Panc1 (cell line): ENCODE measurements around the gene SENP1. TPM values are rescaled to one million over a fixed set of nuclear protein-coding genes. Genes with fewer than 3 reads are reported as not detected.

Source experiments
- ATAC-seq: fragments of 200-7000 bp; cut with Tn5 transposase; 2 replicates; pipeline ENCODE4 v1.9.1; 2020; ENCODE audit warnings: mild to moderate bottlenecking, moderate library complexity
- BruUV-seq: library from RNA; stranded (reverse); fragments of 400-500 nt; replicated peaks from 2 replicates; lab custom pipeline; 2021; lab: Mats Ljungman, UMichigan
- CTCF ChIA-PET: fragments of 300-600 bp; sonication (Branson Sonifier 250); formaldehyde crosslinking; loops from one replicate; lab custom pipeline; 2022; ENCODE audit warnings: antibody characterized with exemption; lab: Charles Lee
- POLR2A ChIA-PET: fragments of 300-600 bp; sonication (Branson Sonifier 250); formaldehyde crosslinking; loops from one replicate; lab custom pipeline; 2022; ENCODE audit warnings: antibody characterized with exemption; lab: Charles Lee
- DNase-seq: peaks from one replicate; pipeline ENCODE4 v3.0.0-alpha.2; 2010; ENCODE audit warnings: low read depth, low spot score
- H3K27ac ChIP-seq: 2 replicates; pipeline ENCODE4 v1.5.1; 2011; ENCODE audit warnings: mild to moderate bottlenecking, low read length, inconsistent platforms
- H3K27me3 ChIP-seq: fragments of 200-500 bp; sonication (Bioruptor generic); 2 replicates; pipeline ENCODE4 v1.6.0; 2014; ENCODE audit warnings: low read length, inconsistent platforms; ENCODE audit not compliant: control insufficient read depth, insufficient read depth
- H3K36me3 ChIP-seq: fragments of 200-500 bp; sonication (Bioruptor generic); 2 replicates; pipeline ENCODE4 v1.5.1; 2014; ENCODE audit warnings: inconsistent platforms, mild to moderate bottlenecking, low read length, moderate library complexity; ENCODE audit not compliant: control insufficient read depth, insufficient read depth
- H3K4me1 ChIP-seq: 2 replicates; pipeline ENCODE4 v1.5.1; 2011; ENCODE audit warnings: inconsistent platforms, mild to moderate bottlenecking, low read length, moderate library complexity; ENCODE audit not compliant: control insufficient read depth, insufficient read depth
- H3K4me3 ChIP-seq, 2 experiments: 2 replicates each; pipeline ENCODE4 v1.5.1; 2011 to 2012; ENCODE audit warnings: low read depth in 2 of 2, low read length in 2 of 2, mild to moderate bottlenecking in 2 of 2, inconsistent platforms in 1 of 2, moderate library complexity in 1 of 2
- H3K9me3 ChIP-seq: fragments of 200-500 bp; sonication (Bioruptor generic); 2 replicates; pipeline ENCODE4 v1.5.1; 2014; ENCODE audit warnings: low read depth, mild to moderate bottlenecking, inconsistent platforms, low read length, moderate library complexity; ENCODE audit not compliant: control insufficient read depth, insufficient read depth
- CTCF ChIP-seq: fragments of 450-650 bp; IDR thresholded peaks from 2 replicates; pipeline ENCODE4 v1.5.1; 2017; ENCODE audit warnings: mild to moderate bottlenecking
- POLR2AphosphoS5 ChIP-seq: IDR thresholded peaks from 2 replicates; pipeline ENCODE4 v1.6.1; 2012; ENCODE audit warnings: mild to moderate bottlenecking, low read depth, low read length, moderate library complexity
- REST ChIP-seq, 2 experiments: IDR thresholded peaks; 2 replicates each; pipeline ENCODE4 v1.6.1; 2011 to 2012; ENCODE audit warnings: low read depth in 2 of 2, control low read depth in 1 of 2, low read length in 1 of 2, mild to moderate bottlenecking in 1 of 2, moderate library complexity in 1 of 2; ENCODE audit not compliant: insufficient read depth in 1 of 2
- SIN3A ChIP-seq: IDR thresholded peaks from 2 replicates; pipeline ENCODE4 v1.6.1; 2012; ENCODE audit warnings: low read depth, mild to moderate bottlenecking, low read length, moderate library complexity, borderline replicate concordance; ENCODE audit not compliant: insufficient read depth
- TCF7L2 ChIP-seq: IDR thresholded peaks from 2 replicates; pipeline ENCODE4 v1.6.1; 2011; ENCODE audit warnings: mild to moderate bottlenecking, low read depth, low read length, inconsistent platforms
- in situ Hi-C: cut with HindIII; loops from 2 replicates; pipeline ENCODE4 v1.10.0; 2016; ENCODE audit warnings: low sequenced_read_pairs, low pct_unique_long_range_greater_than_20kb
- intact Hi-C: fragments of 100-400 bp; cut with micrococcal nuclease; formaldehyde crosslinking; loops from one replicate; pipeline ENCODE4 v1.10.0; 2022; ENCODE audit not compliant: unreplicated experiment
- total RNA-seq: library from RNA; stranded (reverse); gene quantifications from one replicate; pipeline ENCODE4 v1.2.1, GENCODE V29; 2021; ENCODE audit not compliant: unreplicated experiment

Gene SENP1
- total RNA-seq, 1 experiment from 2014 or later: 35.2 TPM

- TF ChIP-seq CTCF: no peak
- TF ChIP-seq POLR2AphosphoS5: no peak
- no peak for TF ChIP-seq REST (IDR thresholded peaks at IDR 0.05; ENCODE audit: insufficient read depth in 1 of 2, low read depth in 2 of 2, low read length in 1 of 2)
- no peak for TF ChIP-seq TCF7L2
- no peak for TF ChIP-seq SIN3A
- H3K9me3 ChIP-seq: no peaks in the 10 kb centered on the region
- ChIA-PET CTCF (no interaction called here), POLR2A (no interaction called here)
- intact Hi-C loops: no loop called here
- no TSS peak for BruUV-seq
- in situ Hi-C loops: no loop called here
- peaks cover 22% of the 10 kb centered on the region for H3K4me1 ChIP-seq
- DNase-seq (no peak), ATAC-seq (peak; percentile 61)
- peak within 1 kb of the TSS; percentile 21 to 46; a peak in 3 of 4 replicates for H3K4me3 ChIP-seq
- H3K27ac ChIP-seq: no peak within 1 kb of the TSS
- H3K36me3 ChIP-seq: no peaks in the 10 kb centered on the region
- H3K27me3 ChIP-seq: peaks cover 48% of the 10 kb centered on the region
Observed at GRCh38 chr12:48004053-48004941, 101.6 kb downstream of the SENP1 start, which contains the start of gene COL2A1. Gene COL2A1 (minus strand): TSS chr12:48004476. CDS start chr12:48004321, 155 bp downstream.

GRCh38 chr12:48003226-48004052 lies 102.4 kb downstream of the SENP1 start:
- POLR2A ChIA-PET: no interaction called here
- BruUV-seq: no TSS peak
- intact Hi-C loops (no loop called here), in situ Hi-C loops (no loop called here)
- Histone ChIP-seq H3K9me3 (no peaks in the 10 kb centered on the region), H3K4me3 (peak overlapping the region; percentile 21 to 78; a peak in 3 of 4 replicates), H3K36me3 (no peaks in the 10 kb centered on the region), H3K4me1 (peaks cover 22% of the 10 kb centered on the region), H3K27ac (no peak overlapping the region), H3K27me3 (peaks cover 48% of the 10 kb centered on the region)
- no peak for TF ChIP-seq SIN3A
- no peak for TF ChIP-seq TCF7L2
- TF ChIP-seq POLR2AphosphoS5: no peak
- TF ChIP-seq CTCF: no peak; the same call in 1 of the 2 replicates
- TF ChIP-seq REST (IDR thresholded peaks at IDR 0.05; ENCODE audit: insufficient read depth in 1 of 2, low read depth in 2 of 2, low read length in 1 of 2): no peak
- CTCF ChIA-PET: no interaction called here
- DNase-seq: no peak
- peak; percentile 22 for ATAC-seq
